ENCODE results near the gene CCDC167.

CCDC167 gene

DNA sequence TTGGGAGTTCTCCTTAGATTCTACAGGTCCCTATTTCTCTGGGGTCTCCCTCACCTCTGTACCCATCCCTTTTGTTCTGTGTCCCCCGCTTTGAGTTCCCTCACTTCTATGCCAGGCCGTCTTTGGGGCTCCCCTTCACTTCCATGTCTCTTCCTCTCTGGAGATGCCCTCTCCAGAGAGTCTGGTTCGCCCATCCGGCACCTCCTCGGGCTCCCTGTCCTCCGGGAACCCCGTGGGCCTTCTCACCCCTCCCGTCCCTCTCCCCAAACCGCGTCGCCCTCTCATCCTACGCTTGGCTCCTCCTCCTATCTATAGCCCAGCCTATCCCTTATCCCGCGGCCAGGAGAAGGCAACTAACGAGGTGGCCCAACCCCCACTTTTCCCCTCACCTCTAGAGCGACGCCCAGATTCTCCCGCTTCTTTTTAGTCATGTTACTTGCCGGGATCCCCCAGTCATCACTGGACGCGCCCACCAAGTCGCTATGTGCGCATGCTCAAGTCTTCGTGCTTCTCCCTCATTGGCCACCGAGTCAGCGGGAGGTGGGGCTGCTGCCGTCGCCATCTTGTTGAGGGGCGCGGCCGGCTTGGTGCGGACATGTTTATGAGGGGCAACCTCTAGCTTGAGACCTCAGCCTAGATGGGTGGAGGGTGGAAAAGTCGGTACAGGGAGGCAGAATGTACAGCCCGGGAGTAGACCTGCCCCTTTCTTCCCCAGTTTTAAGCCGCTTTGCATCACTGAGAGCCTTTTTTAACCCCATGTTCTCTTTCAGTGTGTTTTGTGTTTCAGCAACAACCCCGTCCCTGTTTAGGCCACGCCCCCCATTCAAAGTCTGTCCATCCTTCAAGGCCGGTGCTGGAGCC lies at the start of gene CCDC167:
Gene CCDC167, minus strand, starts transcription at position 461 of the 861 bp plus-strand sequence. Its CDS starts 30 bp downstream, at position 431.
- DNase-seq (ENCODE audit: low read depth): peak; percentile 87

DNA sequence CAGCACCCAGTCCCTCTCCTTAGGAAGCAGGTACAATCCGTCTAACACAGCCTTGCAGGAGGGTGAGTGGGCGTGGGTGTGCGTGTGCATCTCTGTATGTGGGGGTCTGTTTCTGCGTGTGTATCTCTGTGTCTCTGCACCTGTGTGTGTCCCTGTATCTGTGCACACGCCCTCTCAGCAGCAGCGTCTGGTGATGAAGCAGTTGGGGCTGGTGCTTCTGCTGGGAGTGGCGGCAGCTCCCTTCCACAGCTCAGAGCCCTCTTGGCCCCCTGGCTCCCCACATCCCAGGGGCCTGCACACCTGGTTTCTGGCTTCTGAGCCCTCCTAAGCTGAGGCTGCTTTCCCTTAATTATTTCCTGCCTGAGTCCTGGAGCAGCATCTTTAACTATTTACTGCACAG lies 49.5 kb upstream of the CCDC167 start:
- no peak for DNase-seq (ENCODE audit: low read depth)

DNA sequence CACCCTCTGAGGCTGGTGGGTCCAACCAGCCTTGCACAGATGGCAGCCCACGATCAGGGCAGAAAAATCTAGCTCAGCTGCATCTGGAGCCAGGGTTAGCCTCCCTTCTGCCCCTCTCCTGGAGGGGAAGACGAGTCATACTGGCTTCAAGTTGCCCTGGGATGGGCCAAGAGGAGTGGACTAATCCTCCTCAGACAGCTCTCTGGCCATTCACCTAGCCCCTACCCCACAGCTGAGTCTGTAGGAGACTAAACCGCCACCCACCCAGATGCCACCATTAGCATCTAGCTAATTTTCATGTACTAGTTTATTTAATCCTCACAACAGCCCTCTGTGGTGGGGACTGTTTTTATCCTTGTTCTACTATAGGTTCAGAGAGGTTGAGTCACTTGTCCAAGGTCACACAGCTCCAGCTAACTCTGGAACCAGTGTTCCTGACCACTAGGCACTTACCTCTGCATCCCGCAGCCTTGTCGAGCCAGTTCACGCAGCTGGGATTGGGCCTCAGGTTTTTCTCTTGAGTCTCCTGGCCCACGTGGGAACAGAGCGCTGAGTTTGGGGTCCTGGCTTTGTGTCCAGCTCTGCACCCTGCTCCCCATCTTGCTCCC lies 48.5 kb upstream of the CCDC167 start:
- no peak for DNase-seq (ENCODE audit: low read depth)

DNA sequence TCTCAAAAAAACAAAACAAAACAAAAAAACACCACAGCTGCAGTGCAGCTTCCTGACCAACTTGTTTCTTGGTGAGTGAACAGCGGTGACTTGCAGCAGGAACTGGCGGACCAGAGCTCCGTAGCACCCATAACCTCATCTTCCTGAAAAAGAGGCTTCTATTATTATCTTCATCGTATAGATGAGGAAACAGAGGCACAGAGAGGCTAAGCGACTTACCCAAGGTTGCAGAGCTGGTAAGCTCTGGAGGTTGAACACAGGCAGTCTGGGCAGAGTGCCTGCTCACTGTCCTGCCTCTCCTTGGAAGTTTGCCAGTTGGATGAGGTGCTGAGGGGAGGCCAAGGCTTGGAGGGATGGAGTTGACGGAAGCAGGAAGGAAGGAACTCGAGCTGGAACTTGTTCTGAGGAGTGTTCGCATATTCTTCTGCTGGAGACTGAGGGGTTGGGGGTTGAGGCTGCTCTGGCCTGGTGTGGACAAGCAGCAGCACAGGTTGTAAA lies 47.9 kb upstream of the CCDC167 start:
- DNase-seq (ENCODE audit: low read depth): no peak

DNA sequence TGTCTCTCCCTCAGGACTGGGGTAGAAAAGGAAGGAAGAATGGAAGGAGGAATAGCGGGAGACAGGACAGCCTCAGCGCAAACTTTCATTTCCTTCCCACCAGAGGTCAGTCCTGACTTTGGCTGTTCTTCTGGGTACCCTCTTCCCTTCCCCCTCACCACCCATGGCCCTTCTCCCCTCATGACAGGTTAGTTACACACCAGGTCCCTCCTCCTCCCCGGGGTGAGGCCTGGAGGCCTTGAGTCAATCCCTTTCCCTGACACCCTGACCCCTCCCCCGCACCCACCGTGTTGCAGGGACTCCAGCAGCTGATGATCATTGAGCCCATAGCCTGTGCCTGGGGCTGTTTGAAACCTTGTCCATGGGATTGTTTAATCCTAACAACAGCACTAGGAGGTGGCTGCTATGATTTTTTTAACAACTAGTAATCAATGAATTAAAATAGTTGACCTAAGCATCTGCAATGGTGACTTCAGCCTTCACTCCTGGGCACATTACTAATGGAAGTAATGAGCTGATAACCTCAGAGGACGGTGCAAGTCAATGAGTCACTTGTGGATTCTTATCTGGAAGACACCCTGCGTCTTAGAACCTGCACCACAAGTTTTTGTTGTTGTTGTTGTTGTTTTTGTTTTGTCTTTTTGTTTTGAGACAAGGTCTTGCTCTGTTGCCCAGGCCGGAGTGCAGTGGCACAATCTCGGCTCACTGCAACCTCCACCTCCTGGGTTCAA lies 46.6 kb upstream of the CCDC167 start:
- no peak for DNase-seq (ENCODE audit: low read depth)

DNA sequence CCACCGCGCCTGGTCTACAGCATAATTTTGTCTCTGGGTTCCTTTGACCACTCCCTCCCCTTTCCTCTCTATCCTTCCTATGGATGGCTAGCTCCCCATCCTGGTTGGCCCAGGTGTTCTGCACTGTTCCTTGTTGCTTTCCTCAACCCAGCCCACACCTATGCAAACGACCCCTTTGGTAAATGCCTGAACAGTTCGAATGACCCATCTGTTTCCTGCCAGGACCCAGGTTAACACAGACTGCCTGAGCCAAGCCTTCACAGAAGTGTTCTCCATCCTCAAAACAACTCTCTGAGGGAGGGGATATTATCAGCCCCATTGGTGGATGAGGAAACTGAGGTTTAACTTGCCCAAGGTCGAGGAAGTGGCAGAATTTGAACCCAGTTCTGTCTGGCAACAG lies 44.8 kb upstream of the CCDC167 start:
- no peak for DNase-seq (ENCODE audit: low read depth)

DNA sequence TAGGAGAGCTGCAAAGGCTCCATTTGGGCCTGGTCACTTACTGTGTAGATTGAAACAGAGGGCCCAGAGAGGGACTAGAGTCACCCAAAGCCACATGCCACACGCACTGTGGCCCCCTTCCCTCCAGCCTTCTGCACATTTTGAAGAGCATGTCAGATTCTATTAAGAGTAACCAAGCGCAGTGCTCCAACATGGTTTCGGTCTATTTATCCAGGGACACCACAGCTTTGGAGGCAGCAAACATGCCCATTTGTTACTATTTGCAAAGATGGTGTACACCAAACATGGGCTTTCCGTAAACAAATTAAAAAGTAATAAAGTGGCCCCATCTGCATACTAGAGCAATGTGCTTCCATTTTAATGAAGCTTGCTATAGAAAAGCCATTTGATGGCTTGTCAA lies 43.7 kb upstream of the CCDC167 start:
- no peak for DNase-seq (ENCODE audit: low read depth)

DNA sequence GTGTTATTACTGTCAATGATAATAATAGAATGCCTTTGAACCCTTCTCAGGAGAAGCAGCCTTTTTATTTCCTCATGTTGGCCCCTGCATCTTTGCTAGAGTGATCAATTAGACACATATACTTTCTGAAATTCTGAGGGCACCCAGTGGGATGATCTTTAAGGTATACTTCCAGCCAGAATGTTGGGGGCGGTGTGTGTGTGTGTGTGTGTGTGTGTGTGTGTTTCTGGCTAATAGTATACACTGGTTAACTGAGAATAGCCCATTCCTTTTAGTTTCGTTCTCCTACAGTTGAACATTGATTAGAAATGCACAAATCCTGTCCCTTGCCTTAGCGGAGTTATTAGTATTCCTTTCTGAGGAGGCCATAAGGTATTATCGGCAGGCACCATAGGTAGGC lies 41.7 kb upstream of the CCDC167 start:
- DNase-seq (ENCODE audit: low read depth): no peak

DNA sequence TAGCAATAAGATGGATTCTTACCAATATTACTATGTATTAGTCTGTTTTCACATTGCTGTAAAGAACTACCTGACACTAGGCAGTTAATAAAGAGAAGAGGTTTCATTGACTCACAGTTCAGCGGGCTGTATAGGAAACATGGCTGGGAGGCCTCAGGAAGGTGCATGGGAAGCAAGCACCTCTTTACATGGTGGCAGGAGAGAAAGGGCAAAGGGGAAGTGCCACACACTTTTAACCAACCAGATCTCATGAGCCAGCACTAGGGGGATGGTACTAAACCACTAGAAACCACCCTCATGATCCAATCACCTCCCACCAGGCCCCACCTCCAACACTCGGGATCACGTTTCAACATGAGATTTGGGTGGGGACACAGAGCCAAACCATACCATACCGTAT lies 40.7 kb upstream of the CCDC167 start:
- DNase-seq (ENCODE audit: low read depth): no peak

DNA sequence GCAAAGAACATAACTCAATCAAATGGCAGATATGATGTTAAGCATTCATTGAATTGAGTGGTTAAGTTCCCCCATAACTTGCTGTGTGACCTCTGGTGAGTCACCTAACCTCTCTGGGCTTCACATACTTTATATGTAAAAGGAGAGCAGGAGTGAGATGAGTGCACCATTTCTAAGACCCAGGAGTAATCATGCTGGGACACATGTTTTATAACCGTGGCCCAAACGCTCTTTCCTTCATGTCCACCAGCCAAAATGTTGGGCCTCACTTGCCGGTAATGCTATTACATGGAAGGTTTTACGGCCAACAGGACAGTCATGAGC lies 40.3 kb upstream of the CCDC167 start:
- DNase-seq (ENCODE audit: low read depth): no peak

DNA sequence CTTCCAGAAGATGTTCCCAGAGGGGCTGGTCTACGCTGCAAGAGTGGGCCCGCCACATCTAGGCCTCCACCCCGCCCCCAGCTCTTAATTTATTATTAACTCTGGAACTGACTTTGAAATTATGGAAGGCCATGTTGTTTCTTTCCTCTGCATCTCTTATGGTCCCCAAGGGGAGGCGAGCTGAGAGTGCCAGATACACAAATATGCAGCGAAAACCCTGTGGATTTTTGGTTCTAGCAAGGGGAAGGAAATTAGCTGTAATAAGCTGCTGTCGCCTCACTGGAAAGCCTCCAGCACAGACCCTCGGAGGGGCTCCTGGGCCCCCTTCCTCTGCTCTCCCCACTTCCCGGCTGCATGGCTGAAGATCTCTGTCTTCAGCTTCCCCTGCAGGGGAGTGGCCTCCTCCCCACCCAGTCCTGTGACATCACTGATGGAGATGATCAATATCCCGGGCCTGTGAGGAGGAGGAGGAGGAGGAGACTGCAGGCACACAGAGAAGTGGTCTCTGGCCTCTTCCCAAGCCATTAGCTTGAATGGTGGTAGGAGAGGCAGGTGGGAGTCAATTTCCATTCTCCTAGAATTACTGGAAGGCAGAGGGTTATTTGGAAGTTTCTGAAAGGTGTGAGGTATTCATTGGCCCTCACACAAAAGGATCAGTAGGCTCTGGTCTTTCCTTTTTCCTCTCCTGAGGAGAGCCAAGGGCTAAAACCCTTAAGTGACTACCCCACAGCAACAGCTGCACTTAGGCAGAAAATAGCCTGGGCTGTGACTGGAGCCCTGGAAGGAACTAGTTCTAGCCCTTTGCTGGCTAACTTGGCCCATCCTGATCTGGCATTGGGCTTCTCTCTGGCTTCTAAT lies 39.7 kb upstream of the CCDC167 start:
- DNase-seq (ENCODE audit: low read depth): no peak

DNA sequence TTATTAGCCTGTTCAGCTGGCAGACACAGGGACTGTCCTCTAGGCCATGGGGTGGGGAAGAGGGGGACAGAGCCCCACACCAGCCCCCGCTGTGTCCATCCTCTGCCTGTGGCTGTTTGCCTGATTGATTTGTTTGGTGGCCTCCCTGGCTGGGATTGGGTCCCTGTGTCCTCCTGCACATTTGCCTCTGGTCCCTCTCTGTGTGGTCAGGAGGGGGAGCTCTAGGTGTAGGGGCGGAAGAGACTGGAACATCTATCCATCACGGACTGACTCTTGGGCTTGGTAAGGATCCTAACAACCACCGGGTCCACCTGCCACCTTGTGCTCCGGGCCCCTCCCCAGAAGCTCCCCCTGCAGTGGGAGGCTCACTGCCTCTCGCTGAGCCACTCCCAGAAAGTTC lies 38.4 kb upstream of the CCDC167 start:
- DNase-seq (ENCODE audit: low read depth): no peak

DNA sequence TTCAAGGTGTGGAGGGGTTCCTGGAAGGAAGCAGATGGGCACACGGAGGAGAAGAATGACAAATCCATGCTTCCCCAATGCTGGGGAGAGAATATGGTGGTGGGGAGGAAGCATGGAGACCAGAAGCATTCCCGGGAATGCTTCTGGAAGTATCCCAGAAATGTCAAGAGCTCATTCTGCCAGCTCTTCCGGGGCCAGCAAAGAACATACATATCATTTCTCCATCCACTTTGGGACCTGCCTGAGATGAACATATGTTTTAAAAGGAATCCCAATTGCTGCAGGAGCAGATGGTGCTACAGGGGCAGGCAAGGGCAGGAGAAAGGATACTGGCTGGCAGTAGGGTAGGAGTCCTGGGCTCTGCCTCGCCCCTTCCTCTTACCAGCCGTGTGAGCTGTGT lies 37.9 kb upstream of the CCDC167 start:
- DNase-seq (ENCODE audit: low read depth): no peak

DNA sequence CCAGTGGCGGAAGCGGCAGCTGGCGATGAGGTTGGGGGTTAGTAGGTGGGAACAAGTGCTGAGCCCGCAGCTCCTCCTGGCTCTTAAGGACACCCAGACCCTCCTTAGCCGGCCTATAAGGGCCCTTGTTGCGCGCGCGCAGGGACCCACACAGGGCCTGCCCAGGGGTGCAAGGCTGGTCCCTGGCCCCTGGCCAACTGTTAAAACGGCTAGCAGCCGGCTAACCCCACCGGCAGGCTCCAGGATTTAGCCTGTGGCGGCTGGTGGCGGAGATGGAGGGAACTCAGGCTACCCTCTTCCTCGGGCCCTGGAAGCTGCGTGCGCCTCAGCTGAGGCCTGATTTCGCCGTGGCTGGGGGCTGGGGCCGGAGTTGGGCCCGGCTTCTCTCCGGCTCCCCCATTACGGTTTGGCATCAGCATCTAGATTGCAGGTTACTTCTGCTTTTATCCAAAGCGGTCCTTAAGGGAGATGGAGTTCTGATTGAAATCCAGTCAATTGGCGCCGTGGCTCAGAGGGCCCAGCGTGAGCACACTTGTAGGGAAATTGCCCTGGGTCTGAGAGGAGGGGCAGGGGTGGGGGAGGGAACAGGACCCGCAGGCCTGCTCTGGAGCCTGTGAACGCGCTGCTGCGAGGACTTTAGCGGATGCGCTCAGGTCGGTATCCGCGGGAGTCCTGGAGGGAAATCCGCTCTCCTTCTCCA lies 36.9 kb upstream of the CCDC167 start:
- DNase-seq (ENCODE audit: low read depth): no peak

DNA sequence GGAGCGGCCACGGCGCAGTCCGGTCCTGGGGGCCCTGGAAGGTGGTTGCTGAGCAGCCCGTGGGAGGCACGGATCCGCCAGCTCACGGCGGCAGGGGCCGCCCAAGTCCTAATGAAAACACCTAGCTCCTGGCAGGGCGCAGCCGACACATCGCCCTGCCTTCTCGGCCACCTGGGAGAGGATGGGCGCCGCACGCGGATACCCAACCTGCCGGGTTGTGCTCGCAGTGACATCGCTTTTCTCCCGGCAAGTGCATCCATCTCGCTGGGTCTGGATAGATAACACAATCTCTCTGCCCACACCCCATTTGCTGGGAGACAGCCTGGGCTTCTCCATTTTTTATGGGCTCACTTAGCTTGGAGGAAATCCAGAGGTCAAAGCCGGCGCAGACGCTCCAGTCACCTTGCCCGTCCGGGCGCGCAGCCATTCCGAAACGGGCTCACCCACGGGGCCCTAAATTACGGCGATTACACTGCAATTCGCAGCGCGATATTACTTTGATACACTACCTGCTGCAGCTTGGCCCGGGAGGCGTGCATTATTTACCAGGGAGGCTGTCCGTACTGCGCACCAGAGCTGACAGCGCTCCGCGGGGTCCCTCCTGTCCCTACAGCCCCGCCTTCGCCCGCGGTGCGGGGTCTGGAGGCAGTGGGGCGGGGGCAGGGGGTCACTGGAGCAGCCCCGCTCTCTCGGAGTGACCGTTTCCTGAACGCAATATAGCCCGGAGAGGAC lies 36.2 kb upstream of the CCDC167 start:
- DNase-seq (ENCODE audit: low read depth): no peak

DNA sequence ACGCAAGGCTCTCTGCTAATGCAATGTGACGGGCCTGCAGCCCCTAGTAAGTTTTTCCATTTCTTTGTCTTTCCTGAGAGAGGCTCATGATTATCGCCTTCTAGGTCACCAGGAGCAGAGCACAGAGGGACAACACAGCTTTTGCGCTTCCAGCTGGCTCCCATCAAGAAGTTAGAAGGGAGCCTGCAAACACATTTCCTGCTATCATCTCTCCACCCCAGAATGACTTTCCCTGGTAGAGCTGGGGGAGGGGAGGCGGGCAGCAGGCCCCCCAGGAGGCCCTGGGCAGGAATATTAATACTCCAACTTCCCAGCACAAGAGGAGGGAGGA lies 35.7 kb upstream of the CCDC167 start:
- no peak for DNase-seq (ENCODE audit: low read depth)

DNA sequence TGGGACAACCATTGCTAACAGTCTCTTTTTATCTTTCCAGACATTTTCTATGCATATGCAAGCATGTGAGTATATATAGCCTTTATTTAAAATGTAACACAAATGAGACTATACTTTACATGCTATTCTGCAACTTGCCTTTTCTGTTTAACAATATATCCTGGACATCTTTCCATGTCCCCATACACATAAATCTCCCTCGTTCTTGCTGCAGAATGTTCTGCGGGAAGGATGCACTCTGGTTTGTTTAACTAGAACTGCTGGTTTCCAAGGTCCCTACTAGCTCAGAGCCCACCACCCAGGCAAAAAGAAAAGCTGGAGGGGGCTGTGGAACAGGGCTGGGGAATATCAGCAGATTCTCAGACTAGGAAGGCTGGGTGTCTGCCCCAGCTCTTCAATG lies 35.2 kb upstream of the CCDC167 start:
- DNase-seq (ENCODE audit: low read depth): no peak

DNA sequence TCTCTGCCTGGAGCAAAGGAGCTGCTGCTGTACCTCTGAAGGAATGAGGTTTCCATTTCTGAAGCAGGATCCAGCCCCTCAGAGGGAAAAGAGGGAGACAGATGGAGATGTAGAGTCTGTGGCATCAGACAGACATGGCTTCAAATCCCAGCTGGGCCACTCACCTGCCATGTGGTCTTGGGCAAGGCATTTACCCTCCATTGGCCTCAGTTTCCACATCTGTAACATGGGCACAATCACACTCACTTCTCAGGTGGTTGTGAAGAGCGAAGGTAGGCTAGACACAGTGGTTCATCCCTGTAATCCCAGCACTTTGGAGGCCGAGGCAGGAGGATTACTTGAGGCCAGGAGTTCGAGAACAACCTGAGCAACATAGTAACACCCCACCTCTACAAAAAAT lies 32.4 kb upstream of the CCDC167 start:
- no peak for DNase-seq (ENCODE audit: low read depth)

DNA sequence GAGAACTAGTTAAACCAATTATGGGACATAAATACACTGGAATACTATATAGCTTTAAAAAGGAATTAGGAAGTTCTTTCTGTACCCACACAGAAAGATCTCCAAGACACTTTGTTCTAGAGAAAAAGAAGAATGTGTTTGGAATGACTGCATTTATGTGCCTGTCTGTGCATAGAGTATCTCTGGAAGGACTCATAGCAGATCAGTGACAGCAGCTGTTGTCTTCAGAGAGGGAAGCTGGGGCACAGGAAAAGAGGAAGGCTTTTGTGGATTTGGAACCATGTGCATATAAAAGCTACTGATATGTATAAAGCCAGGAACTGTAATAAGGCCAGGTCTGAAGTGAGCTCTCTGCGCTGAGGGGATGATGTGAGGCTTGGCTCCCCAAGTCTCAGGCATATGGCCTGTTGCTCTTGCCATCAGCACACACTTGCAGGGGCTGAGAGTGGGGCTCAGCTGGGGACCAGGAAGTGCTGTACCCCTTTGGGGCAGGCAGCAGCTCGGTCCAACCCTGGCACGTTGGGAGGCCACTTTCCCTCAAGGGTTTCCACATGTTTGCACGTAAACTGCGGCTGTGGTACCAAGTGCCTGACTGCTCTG lies 31.8 kb upstream of the CCDC167 start:
- DNase-seq (ENCODE audit: low read depth): no peak

DNA sequence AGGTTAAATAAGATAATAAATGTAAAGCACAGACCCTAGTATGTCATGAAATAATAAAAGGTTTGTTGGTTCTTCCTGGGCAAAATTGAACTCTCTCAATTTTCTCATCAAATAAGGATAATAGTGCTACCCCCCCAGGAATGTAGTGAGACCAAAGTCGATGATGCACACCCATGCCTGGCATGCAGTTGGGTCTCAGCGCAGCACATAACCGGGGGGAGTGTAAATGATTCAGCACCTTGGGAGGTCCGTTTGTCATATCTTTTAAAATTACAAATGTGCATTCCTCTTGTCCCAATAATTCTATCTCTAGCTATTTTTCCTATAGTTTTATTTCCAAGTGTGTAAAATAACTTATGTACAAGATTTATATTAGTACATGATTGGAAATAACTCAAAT lies 31.3 kb upstream of the CCDC167 start:
- no peak for DNase-seq (ENCODE audit: low read depth)

DNA sequence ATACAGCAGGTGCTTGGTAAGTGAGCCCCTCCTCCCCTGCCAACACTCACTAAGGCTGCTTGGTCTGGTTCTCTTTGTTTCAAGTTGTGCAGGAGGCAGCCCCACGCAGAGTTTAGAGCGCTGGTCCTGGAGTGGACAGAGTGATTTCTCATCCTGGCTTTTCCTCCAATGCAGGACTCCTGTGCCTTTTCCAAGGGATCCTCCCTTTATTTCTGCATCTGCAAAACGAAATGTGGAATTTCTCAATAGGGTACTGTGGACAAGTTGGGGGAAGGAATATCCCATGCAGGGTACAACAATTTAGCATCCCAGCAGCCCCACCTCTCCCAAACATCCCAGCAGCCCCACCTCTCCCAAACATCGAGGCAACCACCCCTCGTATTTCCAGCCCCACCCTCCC lies 30.6 kb upstream of the CCDC167 start:
- DNase-seq (ENCODE audit: low read depth): no peak

Measured in GM04504 (cell line).